B cell (primary cell): ENCODE measurements around the gene USP49. TPM values are rescaled to one million over a fixed set of nuclear protein-coding genes. Genes with fewer than 3 reads are reported as not detected.

Experiments
- ATAC-seq: fragments of 200-7000 bp; cut with Tn5 transposase; one replicate; pipeline ENCODE4 v1.10.0; 2021; ENCODE audit warnings: low read depth, mild to moderate bottlenecking, moderate number of reproducible peaks, moderate library complexity
- CTCF ChIA-PET: fragments of 350-600 bp; sonication (Branson Sonifier 250); formaldehyde crosslinking; loops from one replicate; lab custom pipeline; 2021; ENCODE audit warnings: antibody characterized with exemption, inconsistent platforms; lab: Charles Lee
- POLR2A ChIA-PET: fragments of 350-600 bp; sonication (Branson Sonifier 250); formaldehyde crosslinking; loops from one replicate; lab custom pipeline; 2021; ENCODE audit warnings: antibody characterized with exemption; lab: Charles Lee
- DNase-seq: peaks from one replicate; pipeline ENCODE4 v3.0.0; 2013
- H2AFZ ChIP-seq: 2 replicates; pipeline ENCODE4 v1.6.1; 2012; ENCODE audit warnings: mild to moderate bottlenecking, low read depth, low read length; ENCODE audit not compliant: insufficient read depth, poor library complexity, severe bottlenecking
- H3K27ac ChIP-seq, 2 donors: 1 replicate in 1 of 2; 2 replicates in 1 of 2; pipeline ENCODE4 v1.5.1; 2012 to 2013; ENCODE audit warnings: low read length in 2 of 2, mild to moderate bottlenecking in 2 of 2, moderate library complexity in 1 of 2
- H3K27me3 ChIP-seq, 4 experiments: fragments of 200-600 bp in 1 of 4; sonication (generic) in 1 of 4; replicated peaks in 1 of 4; 1 replicate in 2 of 4; 2 replicates in 2 of 4; pipeline versions ENCODE4 v1.6.1 to v1.7.0; 2013 to 2016; ENCODE audit warnings: low read length in 3 of 4, mild to moderate bottlenecking in 2 of 4, mixed read lengths in 1 of 4, moderate library complexity in 1 of 4; ENCODE audit not compliant: insufficient read depth in 4 of 4, control insufficient read depth in 3 of 4; ENCODE audit errors: control extremely low read depth in 1 of 4
- H3K36me3 ChIP-seq, 2 experiments: replicated peaks in 1 of 2; 1 replicate in 1 of 2; 2 replicates in 1 of 2; pipeline versions ENCODE4 v1.6.1 to v1.7.1; 2013; ENCODE audit warnings: low read length in 1 of 2; ENCODE audit not compliant: insufficient read depth in 2 of 2, control insufficient read depth in 1 of 2; ENCODE audit errors: control extremely low read depth in 1 of 2, extremely low read depth in 1 of 2
- H3K4me1 ChIP-seq, 2 donors: fragments of 200-600 bp in 1 of 2; sonication (generic) in 1 of 2; 1 replicate in 1 of 2; 2 replicates in 1 of 2; pipeline versions ENCODE4 v1.5.1 to v1.6.1; 2013 to 2017; ENCODE audit warnings: low read length in 2 of 2; ENCODE audit not compliant: control insufficient read depth in 2 of 2, insufficient read depth in 2 of 2
- H3K4me2 ChIP-seq: replicated peaks from 2 replicates; pipeline ENCODE3; 2012; ENCODE audit warnings: mild to moderate bottlenecking, low read depth, low read length; ENCODE audit not compliant: poor library complexity, severe bottlenecking
- H3K4me3 ChIP-seq, 5 experiments: fragments of 200-600 bp in 1 of 5; sonication (generic) in 1 of 5; 1 replicate in 3 of 5; 2 replicates in 2 of 5; pipeline versions ENCODE4 v1.5.1 to v1.7.0; 2011 to 2016; ENCODE audit warnings: low read length in 4 of 5, mild to moderate bottlenecking in 4 of 5, low read depth in 2 of 5, control low read depth in 1 of 5, moderate library complexity in 1 of 5; ENCODE audit not compliant: insufficient read depth in 1 of 5; ENCODE audit errors: control extremely low read depth in 1 of 5, extremely low read depth in 1 of 5
- H3K79me2 ChIP-seq: fragments of 200-600 bp; sonication (generic); one replicate; pipeline ENCODE4 v1.6.0; 2016; ENCODE audit warnings: low read length; ENCODE audit not compliant: control insufficient read depth, insufficient read depth
- H3K9ac ChIP-seq: fragments of 200-600 bp; sonication (generic); 2 replicates; pipeline ENCODE4 v1.6.1; 2017; ENCODE audit warnings: mild to moderate bottlenecking, low read length, moderate library complexity
- H3K9me3 ChIP-seq, 3 donors: one replicate each; pipeline versions ENCODE4 v1.6.1 to v1.7.1; 2013; ENCODE audit warnings: low read length in 2 of 3; ENCODE audit not compliant: control insufficient read depth in 2 of 3, insufficient read depth in 1 of 3; ENCODE audit errors: control extremely low read depth in 1 of 3
- H4K20me1 ChIP-seq: 2 replicates; pipeline ENCODE4 v1.6.0; 2012; ENCODE audit warnings: mild to moderate bottlenecking, low read length; ENCODE audit not compliant: insufficient read depth, control insufficient read depth, poor library complexity, severe bottlenecking
- H3K27ac Mint-ChIP-seq: one replicate; pipeline ENCODE4 v1.8.0; 2021; ENCODE audit warnings: mixed read lengths
- H3K27me3 Mint-ChIP-seq: one replicate; pipeline ENCODE4 v1.8.0; 2021; ENCODE audit warnings: mixed read lengths
- H3K4me1 Mint-ChIP-seq: one replicate; pipeline ENCODE4 v1.8.0; 2021; ENCODE audit warnings: mixed read lengths
- H3K4me3 Mint-ChIP-seq: one replicate; pipeline ENCODE4 v1.8.0; 2021; ENCODE audit warnings: mixed read lengths
- H3K9me3 Mint-ChIP-seq: one replicate; pipeline ENCODE4 v1.8.0; 2022; ENCODE audit warnings: mixed read lengths; ENCODE audit not compliant: insufficient read depth
- CTCF ChIP-seq: fragments of 200-600 bp; IDR thresholded peaks from one replicate; pipeline ENCODE4 v1.8.0; 2022; ENCODE audit warnings: antibody characterized with exemption, mild to moderate bottlenecking
- EZH2 ChIP-seq: IDR thresholded peaks from 2 replicates; pipeline ENCODE4 v1.6.1; 2012; ENCODE audit warnings: borderline replicate concordance, low read depth, mild to moderate bottlenecking, moderate library complexity, low read length; ENCODE audit not compliant: insufficient read depth, poor library complexity, severe bottlenecking
- WGBS: methylation state at CpG from one replicate; pipeline ENCODE4 v1.1.5; 2013; ENCODE audit warnings: missing lambda C conversion rate; ENCODE audit not compliant: insufficient coverage; 5-methylcytosine and 5-hydroxymethylcytosine counted together
- intact Hi-C: fragments of 100-400 bp; cut with micrococcal nuclease; formaldehyde crosslinking; loops from one replicate; pipeline ENCODE4 v1.10.0; 2022
- polyA plus RNA-seq: library from polyadenylated mRNA; depleted of rRNA; stranded (reverse); fragments of >200 nt; gene quantifications from 2 replicates; pipeline ENCODE4 v1.2.3, GENCODE V29; 2012
- total RNA-seq, 2 donors: library from RNA; stranded (reverse); fragments of 120-200 nt in 1 of 2; gene quantifications; 1 replicate in 1 of 2; 2 replicates in 1 of 2; pipeline versions ENCODE4 v1.2.3 to v1.2.4, GENCODE V29; 2013 to 2022

The USP49 gene
- total and polyA plus RNA-seq, 2 donors (not counting 1 experiment from before 2014, with no cell fraction given) = 2.6 to 9.9 TPM

- ATAC-seq (no peak), DNase-seq (no peak)
- H3K4me1 ChIP-seq = peaks cover 7% of the 10 kb centered on the region in 2 donors
- H3K27me3 ChIP-seq = no peaks in the 10 kb centered on the region
- TF ChIP-seq CTCF (no peak), EZH2 (no peak)
- H3K36me3 ChIP-seq = peaks cover 2 to 49% of the 10 kb centered on the region in 2 experiments
- intact Hi-C loops = no loop called here
- POLR2A ChIA-PET = no interaction called here
- H4K20me1 ChIP-seq = no peaks in the 10 kb centered on the region
- peaks cover 8% of the 10 kb centered on the region for H3K79me2 ChIP-seq
- H2AFZ ChIP-seq = no peak overlapping the region
- Mint-ChIP-seq H3K4me3 (no peak overlapping the region), H3K27ac (no peak overlapping the region), H3K27me3 (no peaks in the 10 kb centered on the region), H3K4me1 (peaks cover 6% of the 10 kb centered on the region), H3K9me3 (no peaks in the 10 kb centered on the region)
- H3K27ac ChIP-seq = no peak overlapping the region
- no peak overlapping the region for H3K4me3 ChIP-seq
- no peak overlapping the region for H3K4me2 ChIP-seq
- 100% methylated on average over 3 of the region's 3 CpGs for WGBS
- no peak overlapping the region for H3K9ac ChIP-seq
- H3K9me3 ChIP-seq = no peaks in the 10 kb centered on the region
- CTCF ChIA-PET = interaction anchor here (1.3 to 2.8 kb wide), 3 partner anchors 91 to 172 kb away, joined by 3 to 34 read pairs (median 6); no protein-coding TSS in a partner anchor
Measured at GRCh38 chr6:41774841-41775240, 120.3 kb downstream of the USP49 start.

- Histone ChIP-seq H3K4me1 (no peaks in the 10 kb centered on the region), H2AFZ (no peak overlapping the region), H3K27me3 (no peaks in the 10 kb centered on the region), H3K4me3 (no peak overlapping the region), H3K79me2 (no peaks in the 10 kb centered on the region), H4K20me1 (no peaks in the 10 kb centered on the region), H3K9me3 (no peaks in the 10 kb centered on the region), H3K4me2 (no peak overlapping the region), H3K36me3 (peaks cover 2 to 39% of the 10 kb centered on the region in 2 experiments), H3K9ac (no peak overlapping the region), H3K27ac (no peak overlapping the region)
- intact Hi-C loops = no loop called here
- Mint-ChIP-seq H3K9me3 (no peaks in the 10 kb centered on the region), H3K4me1 (no peaks in the 10 kb centered on the region), H3K27ac (no peak overlapping the region), H3K4me3 (no peak overlapping the region), H3K27me3 (no peaks in the 10 kb centered on the region)
- TF ChIP-seq EZH2 (no peak), CTCF (no peak)
- ChIA-PET POLR2A (no interaction called here), CTCF (interaction anchor here (0.7 kb wide), 1 partner anchor 15 kb away, joined by 3 read pairs; no protein-coding TSS in a partner anchor)
- DNase-seq = no peak
- ATAC-seq = no peak
- WGBS = 94% methylated on average over 24 of the region's 29 CpGs
Measured at GRCh38 chr6:41771058-41771983, 123.9 kb downstream of the USP49 start.
